ENCODE measurements around the gene CNKSR3.

DNA sequence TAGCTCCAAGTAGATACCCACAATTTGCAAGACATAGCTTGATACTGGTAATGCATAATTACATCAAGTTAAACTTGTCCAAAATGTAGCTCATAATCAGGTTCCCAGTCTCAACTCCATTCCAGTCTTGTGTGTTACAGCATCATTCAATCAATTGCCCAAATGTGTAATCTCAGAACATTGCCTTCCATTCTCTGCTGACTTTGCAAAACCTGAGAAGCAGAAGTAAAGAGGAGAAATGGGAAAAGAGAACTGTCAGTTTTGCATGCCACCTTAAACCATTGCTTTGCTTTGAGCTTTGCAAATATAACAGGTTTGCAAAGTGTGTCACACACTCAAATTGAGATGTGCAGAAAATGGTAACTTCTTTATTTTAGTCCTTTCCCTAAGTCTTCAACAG, 40.3 kb upstream of the CNKSR3 start:
- TF ChIP-seq, protein P1, sequence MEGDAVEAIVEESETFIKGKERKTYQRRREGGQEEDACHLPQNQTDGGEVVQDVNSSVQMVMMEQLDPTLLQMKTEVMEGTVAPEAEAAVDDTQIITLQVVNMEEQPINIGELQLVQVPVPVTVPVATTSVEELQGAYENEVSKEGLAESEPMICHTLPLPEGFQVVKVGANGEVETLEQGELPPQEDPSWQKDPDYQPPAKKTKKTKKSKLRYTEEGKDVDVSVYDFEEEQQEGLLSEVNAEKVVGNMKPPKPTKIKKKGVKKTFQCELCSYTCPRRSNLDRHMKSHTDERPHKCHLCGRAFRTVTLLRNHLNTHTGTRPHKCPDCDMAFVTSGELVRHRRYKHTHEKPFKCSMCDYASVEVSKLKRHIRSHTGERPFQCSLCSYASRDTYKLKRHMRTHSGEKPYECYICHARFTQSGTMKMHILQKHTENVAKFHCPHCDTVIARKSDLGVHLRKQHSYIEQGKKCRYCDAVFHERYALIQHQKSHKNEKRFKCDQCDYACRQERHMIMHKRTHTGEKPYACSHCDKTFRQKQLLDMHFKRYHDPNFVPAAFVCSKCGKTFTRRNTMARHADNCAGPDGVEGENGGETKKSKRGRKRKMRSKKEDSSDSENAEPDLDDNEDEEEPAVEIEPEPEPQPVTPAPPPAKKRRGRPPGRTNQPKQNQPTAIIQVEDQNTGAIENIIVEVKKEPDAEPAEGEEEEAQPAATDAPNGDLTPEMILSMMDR (conservative IDR thresholded peaks at IDR 0.05): no peak
- TF ChIP-seq ZFX (IDR thresholded peaks at IDR 0.05): no peak

Measured in C4-2B (cell line).